ENCODE results near the gene ARNT2.

The ARNT2 gene

GRCh38 chr15:80591471-80591870, 187.3 kb downstream of the ARNT2 start:
- Histone ChIP-seq H4K8ac (ENCODE audit: low read depth, low read length) (no peak overlapping the region), H3K79me2 (ENCODE audit: control insufficient read depth, insufficient read depth, low read length) (no peaks in the 10 kb centered on the region), H3K4me3 (ENCODE audit: low read length) (no peak overlapping the region), H3K9ac (ENCODE audit: low read length) (no peak overlapping the region), H3K79me1 (ENCODE audit: low read length) (no peaks in the 10 kb centered on the region), H3K4me1 (ENCODE audit: control insufficient read depth, low read depth, low read length) (no peaks in the 10 kb centered on the region), H3K27ac (ENCODE audit: low read depth, low read length) (no peak overlapping the region), H3K27me3 (ENCODE audit: insufficient read depth, low read length, poor library complexity) (no peaks in the 10 kb centered on the region), H2BK5ac (ENCODE audit: low read length) (no peak overlapping the region), H3K4me2 (ENCODE audit: low read length) (no peak overlapping the region), H3K4ac (ENCODE audit: low read depth, low read length) (no peak overlapping the region), H2BK15ac (replicated peaks; ENCODE audit: low read depth) (no peak overlapping the region), H3K23ac (ENCODE audit: low read length) (no peak overlapping the region), H3K36me3 (ENCODE audit: control insufficient read depth, insufficient read depth, low read length) (no peaks in the 10 kb centered on the region), H3K18ac (ENCODE audit: low read length) (no peak overlapping the region), H3K56ac (ENCODE audit: low read length) (no peak overlapping the region), H2AK5ac (ENCODE audit: low read length) (no peak overlapping the region), H4K5ac (ENCODE audit: low read length) (no peak overlapping the region), H2BK120ac (ENCODE audit: low read depth, low read length) (no peak overlapping the region)
- DNase-seq: no peak
- no CpG with 5 or more reads among the region's 23 CpGs for WGBS (ENCODE audit: extremely low coverage, insufficient coverage, low lambda C conversion rate)

GRCh38 chr15:80591938-80592825, 188.0 kb downstream of the ARNT2 start:
- no peaks in the 10 kb centered on the region for H3K36me3 ChIP-seq (ENCODE audit: control insufficient read depth, insufficient read depth, low read length)
- no peak overlapping the region for H3K56ac ChIP-seq (ENCODE audit: low read length)
- no peaks in the 10 kb centered on the region for H3K79me1 ChIP-seq (ENCODE audit: low read length)
- no peak overlapping the region for H3K4me2 ChIP-seq (ENCODE audit: low read length)
- no peak for DNase-seq
- H3K9ac ChIP-seq (ENCODE audit: low read length): no peak overlapping the region
- no peak overlapping the region for H4K8ac ChIP-seq (ENCODE audit: low read depth, low read length)
- no peak overlapping the region for H2AK5ac ChIP-seq (ENCODE audit: low read length)
- no CpG with 5 or more reads among the region's 10 CpGs for WGBS (ENCODE audit: extremely low coverage, insufficient coverage, low lambda C conversion rate)
- no peak overlapping the region for H3K4ac ChIP-seq (ENCODE audit: low read depth, low read length)
- no peak overlapping the region for H3K18ac ChIP-seq (ENCODE audit: low read length)
- H3K4me3 ChIP-seq (ENCODE audit: low read length): no peak overlapping the region
- H3K27me3 ChIP-seq (ENCODE audit: insufficient read depth, low read length, poor library complexity): no peaks in the 10 kb centered on the region
- H3K23ac ChIP-seq (ENCODE audit: low read length): no peak overlapping the region
- H2BK5ac ChIP-seq (ENCODE audit: low read length): no peak overlapping the region
- H4K5ac ChIP-seq (ENCODE audit: low read length): no peak overlapping the region
- no peak overlapping the region for H3K27ac ChIP-seq (ENCODE audit: low read depth, low read length)
- H2BK120ac ChIP-seq (ENCODE audit: low read depth, low read length): no peak overlapping the region
- H3K4me1 ChIP-seq (ENCODE audit: control insufficient read depth, low read depth, low read length): no peaks in the 10 kb centered on the region
- H3K79me2 ChIP-seq (ENCODE audit: control insufficient read depth, insufficient read depth, low read length): no peaks in the 10 kb centered on the region
- H2BK15ac ChIP-seq (replicated peaks; ENCODE audit: low read depth): no peak overlapping the region

- Histone ChIP-seq H3K18ac (ENCODE audit: low read length) (no peak overlapping the region), H3K4me2 (ENCODE audit: low read length) (no peak overlapping the region), H3K4ac (ENCODE audit: low read depth, low read length) (no peak overlapping the region), H3K79me2 (ENCODE audit: control insufficient read depth, insufficient read depth, low read length) (no peaks in the 10 kb centered on the region), H4K5ac (ENCODE audit: low read length) (no peak overlapping the region), H3K36me3 (ENCODE audit: control insufficient read depth, insufficient read depth, low read length) (no peaks in the 10 kb centered on the region), H3K56ac (ENCODE audit: low read length) (no peak overlapping the region), H3K4me1 (ENCODE audit: control insufficient read depth, low read depth, low read length) (no peaks in the 10 kb centered on the region), H2BK15ac (replicated peaks; ENCODE audit: low read depth) (no peak overlapping the region), H2BK5ac (ENCODE audit: low read length) (no peak overlapping the region), H3K9ac (ENCODE audit: low read length) (no peak overlapping the region), H3K4me3 (ENCODE audit: low read length) (no peak overlapping the region), H2AK5ac (ENCODE audit: low read length) (no peak overlapping the region), H4K8ac (ENCODE audit: low read depth, low read length) (no peak overlapping the region), H3K79me1 (ENCODE audit: low read length) (no peaks in the 10 kb centered on the region), H2BK120ac (ENCODE audit: low read depth, low read length) (no peak overlapping the region), H3K23ac (ENCODE audit: low read length) (no peak overlapping the region), H3K27ac (ENCODE audit: low read depth, low read length) (no peak overlapping the region), H3K27me3 (ENCODE audit: insufficient read depth, low read length, poor library complexity) (no peaks in the 10 kb centered on the region)
- no peak for DNase-seq
- WGBS (ENCODE audit: extremely low coverage, insufficient coverage, low lambda C conversion rate): no CpG with 5 or more reads among the region's 13 CpGs
These were observed 189.4 kb downstream of the ARNT2 start for GRCh38 chr15:80593486-80594030.

- no peak overlapping the region for H2BK120ac ChIP-seq (ENCODE audit: low read depth, low read length)
- H3K9ac ChIP-seq (ENCODE audit: low read length): no peak overlapping the region
- H4K5ac ChIP-seq (ENCODE audit: low read length): no peak overlapping the region
- no peak overlapping the region for H3K18ac ChIP-seq (ENCODE audit: low read length)
- H3K79me2 ChIP-seq (ENCODE audit: control insufficient read depth, insufficient read depth, low read length): no peaks in the 10 kb centered on the region
- no peak for DNase-seq
- no peak overlapping the region for H3K4ac ChIP-seq (ENCODE audit: low read depth, low read length)
- no peak overlapping the region for H3K27ac ChIP-seq (ENCODE audit: low read depth, low read length)
- no peaks in the 10 kb centered on the region for H3K4me1 ChIP-seq (ENCODE audit: control insufficient read depth, low read depth, low read length)
- H3K56ac ChIP-seq (ENCODE audit: low read length): no peak overlapping the region
- H3K23ac ChIP-seq (ENCODE audit: low read length): no peak overlapping the region
- no peaks in the 10 kb centered on the region for H3K36me3 ChIP-seq (ENCODE audit: control insufficient read depth, insufficient read depth, low read length)
- WGBS (ENCODE audit: extremely low coverage, insufficient coverage, low lambda C conversion rate): no CpG with 5 or more reads among the region's 12 CpGs
- no peak overlapping the region for H4K8ac ChIP-seq (ENCODE audit: low read depth, low read length)
- H3K4me3 ChIP-seq (ENCODE audit: low read length): no peak overlapping the region
- H3K27me3 ChIP-seq (ENCODE audit: insufficient read depth, low read length, poor library complexity): no peaks in the 10 kb centered on the region
- no peak overlapping the region for H2BK15ac ChIP-seq (replicated peaks; ENCODE audit: low read depth)
- H3K4me2 ChIP-seq (ENCODE audit: low read length): no peak overlapping the region
- no peak overlapping the region for H2AK5ac ChIP-seq (ENCODE audit: low read length)
- no peak overlapping the region for H2BK5ac ChIP-seq (ENCODE audit: low read length)
- H3K79me1 ChIP-seq (ENCODE audit: low read length): no peaks in the 10 kb centered on the region
These were observed 190.1 kb downstream of the ARNT2 start for GRCh38 chr15:80594091-80594889.

GRCh38 chr15:80595396-80595795, 191.2 kb downstream of the ARNT2 start:
- Histone ChIP-seq H3K4ac (ENCODE audit: low read depth, low read length) (no peak overlapping the region), H3K9ac (ENCODE audit: low read length) (no peak overlapping the region), H3K4me3 (ENCODE audit: low read length) (no peak overlapping the region), H3K18ac (ENCODE audit: low read length) (no peak overlapping the region), H3K79me2 (ENCODE audit: control insufficient read depth, insufficient read depth, low read length) (no peaks in the 10 kb centered on the region), H3K36me3 (ENCODE audit: control insufficient read depth, insufficient read depth, low read length) (no peaks in the 10 kb centered on the region), H2BK15ac (replicated peaks; ENCODE audit: low read depth) (no peak overlapping the region), H3K4me1 (ENCODE audit: control insufficient read depth, low read depth, low read length) (no peaks in the 10 kb centered on the region), H3K79me1 (ENCODE audit: low read length) (no peaks in the 10 kb centered on the region), H3K4me2 (ENCODE audit: low read length) (no peak overlapping the region), H4K5ac (ENCODE audit: low read length) (no peak overlapping the region), H2BK5ac (ENCODE audit: low read length) (no peak overlapping the region), H3K27me3 (ENCODE audit: insufficient read depth, low read length, poor library complexity) (no peaks in the 10 kb centered on the region), H2AK5ac (ENCODE audit: low read length) (no peak overlapping the region), H4K8ac (ENCODE audit: low read depth, low read length) (no peak overlapping the region), H2BK120ac (ENCODE audit: low read depth, low read length) (no peak overlapping the region), H3K27ac (ENCODE audit: low read depth, low read length) (no peak overlapping the region), H3K56ac (ENCODE audit: low read length) (no peak overlapping the region), H3K23ac (ENCODE audit: low read length) (no peak overlapping the region)
- WGBS (ENCODE audit: extremely low coverage, insufficient coverage, low lambda C conversion rate): no CpG with 5 or more reads among the region's 1 CpG
- DNase-seq: no peak
